GM21529 (cell line): ENCODE measurements around the gene CSDE1.
"Not testable (repeated sequence)": the region's sequence is repeated elsewhere in the genome, so short reads cannot be mapped to it uniquely, and the experiment has no call there.

Experiments
- ATAC-seq: cut with Tn5 transposase; IDR thresholded peaks from one replicate; pipeline ENCODE4 v1.9.1; 2021; ENCODE audit not compliant: unreplicated experiment

Gene CSDE1

DNA sequence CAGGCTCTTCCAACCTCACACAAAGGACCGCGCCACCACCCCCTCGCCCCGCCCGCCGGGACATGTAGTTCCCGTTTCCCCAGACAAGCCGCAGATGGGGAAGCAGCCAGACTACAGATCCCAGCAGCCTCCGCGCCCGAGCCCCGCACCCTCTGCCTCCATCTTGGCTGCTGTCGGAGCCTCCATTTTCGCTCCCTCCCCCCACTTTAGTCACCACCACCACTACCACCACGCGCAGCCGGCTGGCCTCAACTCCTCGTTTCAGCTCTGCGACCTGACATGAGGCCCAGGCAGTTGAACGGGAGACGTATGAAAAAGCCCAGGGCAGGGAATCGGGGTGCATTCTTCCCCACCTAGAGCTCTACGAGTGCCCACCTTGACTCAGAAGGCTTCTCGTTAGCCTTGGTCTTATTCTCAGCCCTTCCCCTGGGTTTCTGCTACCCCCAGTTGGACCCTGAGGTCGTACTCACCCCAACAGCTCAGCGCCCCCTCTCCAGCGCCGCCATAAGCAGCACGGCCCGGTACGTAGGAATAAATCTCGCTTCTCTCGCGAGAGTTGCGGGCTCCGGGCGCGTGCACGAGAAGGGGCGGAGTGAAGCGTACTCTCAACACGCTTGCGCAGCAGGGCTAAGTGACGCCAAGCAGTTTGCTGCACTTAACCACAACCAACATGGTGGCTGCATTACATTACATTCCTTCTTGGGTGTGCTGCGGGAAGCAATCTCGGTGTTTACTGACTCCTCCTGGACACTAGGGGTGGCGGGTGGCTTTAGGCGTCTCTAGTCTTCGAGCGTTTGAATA, at the start of gene CSDE1:
CSDE1 (minus strand) TSS at position 530 of the 801 bp plus-strand sequence. CDS start 18,094 bp downstream, outside the sequence.
- peak; percentile 80 for ATAC-seq

DNA sequence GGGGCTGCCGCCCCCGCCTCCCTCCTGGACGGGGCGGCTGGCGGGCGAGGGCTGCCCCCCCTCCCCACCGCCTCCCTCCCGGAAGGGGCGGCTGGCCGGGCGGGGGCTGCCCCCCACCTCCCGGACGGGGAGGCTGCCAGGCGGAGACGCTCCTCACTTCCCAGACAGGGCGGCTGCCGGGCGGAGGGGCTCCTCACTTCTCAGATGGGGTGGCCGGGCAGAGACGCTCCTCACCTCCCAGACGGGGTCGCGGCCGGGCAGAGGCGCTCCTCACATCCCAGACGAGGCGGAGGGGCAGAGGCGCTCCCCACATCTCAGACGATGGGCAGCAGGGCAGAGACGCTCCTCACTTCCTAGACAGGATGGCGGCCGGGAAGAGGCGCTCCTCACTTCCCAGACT, 46.7 kb upstream of the CSDE1 start:
- ATAC-seq: not testable (repeated sequence)

DNA sequence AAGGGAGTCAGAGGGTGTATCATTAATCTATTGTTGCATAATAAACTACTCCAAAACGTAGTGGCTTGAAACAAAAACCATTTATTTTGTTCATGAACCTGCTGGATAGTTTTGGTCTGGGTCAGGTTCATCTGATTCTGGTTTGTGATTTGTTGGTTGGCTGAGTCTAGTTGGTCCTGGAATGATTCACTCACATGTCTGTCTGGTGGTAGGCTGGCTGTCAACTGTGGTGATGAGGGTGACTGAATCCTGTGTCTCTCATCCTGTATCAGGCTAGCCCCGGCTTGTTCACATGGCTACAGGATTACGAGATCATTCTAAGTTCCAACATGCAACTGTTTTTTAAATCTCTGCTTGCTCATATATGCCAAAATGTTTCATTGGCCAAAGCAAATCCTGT, 45.2 kb upstream of the CSDE1 start:
- no peak for ATAC-seq

DNA sequence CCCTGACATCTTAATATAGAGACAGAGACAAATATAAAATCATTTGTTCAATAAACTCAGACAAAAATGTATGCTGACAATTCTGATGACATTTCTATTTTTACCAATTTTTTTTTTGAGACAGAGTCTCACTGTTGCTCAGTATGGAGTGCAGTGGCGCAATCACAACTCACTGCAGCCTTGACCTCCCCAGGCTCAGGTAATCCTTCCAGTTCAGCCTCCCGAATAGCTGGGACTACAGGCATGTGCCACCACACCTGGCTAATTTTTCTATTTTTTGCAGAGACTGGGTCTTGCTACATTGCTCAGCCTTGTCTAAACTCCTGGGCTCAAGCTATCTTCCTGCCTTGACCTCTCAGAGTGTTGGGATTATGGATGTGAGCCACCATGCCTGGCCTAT, 36.3 kb upstream of the CSDE1 start:
- no peak for ATAC-seq

DNA sequence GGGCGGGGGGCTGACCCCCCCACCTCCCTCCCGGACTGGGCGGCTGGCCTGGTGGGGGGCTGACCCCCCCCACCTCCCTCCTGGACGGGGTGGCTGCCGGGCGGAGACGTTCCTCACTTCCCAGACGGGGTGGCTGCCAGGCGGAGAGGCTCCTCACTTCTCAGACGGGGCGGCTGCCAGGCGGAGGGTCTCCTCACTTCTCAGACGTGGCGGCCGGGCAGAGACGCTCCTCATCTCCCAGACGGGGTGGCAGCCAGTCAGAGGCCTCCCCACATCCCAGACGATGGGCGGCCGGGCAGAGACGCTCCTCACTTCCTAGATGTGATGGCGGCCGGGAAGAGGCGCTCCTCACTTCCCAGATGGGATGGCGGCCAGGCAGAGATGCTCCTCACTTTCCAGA, 32.8 kb upstream of the CSDE1 start:
- ATAC-seq: not testable (repeated sequence)

DNA sequence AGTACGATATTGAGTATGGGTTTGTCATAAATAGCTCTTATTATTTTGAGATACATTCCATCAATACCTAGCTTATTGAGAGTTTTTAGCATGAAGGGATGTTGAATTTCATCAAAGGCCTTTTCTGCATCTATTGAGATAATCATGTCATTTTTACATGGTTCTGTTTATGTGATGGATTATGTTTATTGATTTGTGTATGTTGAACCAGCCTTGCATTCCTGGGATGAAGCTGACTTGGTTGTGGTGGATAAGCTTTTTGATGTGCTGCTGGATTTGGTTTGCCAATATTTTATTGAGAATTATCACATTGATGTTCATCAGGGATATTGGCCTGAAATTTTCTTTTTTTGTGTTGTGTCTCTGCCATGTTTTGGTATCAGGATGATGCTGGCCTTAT, 28.7 kb upstream of the CSDE1 start:
- not testable (repeated sequence) for ATAC-seq

DNA sequence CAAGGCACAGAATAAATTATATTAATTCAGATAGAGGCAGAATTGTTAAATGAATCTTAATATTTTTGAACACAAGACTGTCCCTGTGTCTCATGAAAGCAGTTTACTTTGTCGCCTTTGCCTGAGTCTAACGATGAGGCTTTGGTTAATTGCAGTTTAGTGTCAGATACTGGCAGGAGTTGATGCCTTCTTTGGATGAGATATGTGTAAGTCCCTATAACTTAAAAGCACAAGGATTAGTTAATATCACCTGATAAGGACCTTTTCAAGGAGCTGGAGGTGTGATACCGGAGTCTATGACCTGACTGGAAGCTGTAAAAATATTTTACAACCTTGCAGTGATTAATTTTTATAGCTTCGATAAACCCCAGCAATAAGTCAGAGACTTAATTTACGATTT, 24.7 kb upstream of the CSDE1 start:
- ATAC-seq: no peak

DNA sequence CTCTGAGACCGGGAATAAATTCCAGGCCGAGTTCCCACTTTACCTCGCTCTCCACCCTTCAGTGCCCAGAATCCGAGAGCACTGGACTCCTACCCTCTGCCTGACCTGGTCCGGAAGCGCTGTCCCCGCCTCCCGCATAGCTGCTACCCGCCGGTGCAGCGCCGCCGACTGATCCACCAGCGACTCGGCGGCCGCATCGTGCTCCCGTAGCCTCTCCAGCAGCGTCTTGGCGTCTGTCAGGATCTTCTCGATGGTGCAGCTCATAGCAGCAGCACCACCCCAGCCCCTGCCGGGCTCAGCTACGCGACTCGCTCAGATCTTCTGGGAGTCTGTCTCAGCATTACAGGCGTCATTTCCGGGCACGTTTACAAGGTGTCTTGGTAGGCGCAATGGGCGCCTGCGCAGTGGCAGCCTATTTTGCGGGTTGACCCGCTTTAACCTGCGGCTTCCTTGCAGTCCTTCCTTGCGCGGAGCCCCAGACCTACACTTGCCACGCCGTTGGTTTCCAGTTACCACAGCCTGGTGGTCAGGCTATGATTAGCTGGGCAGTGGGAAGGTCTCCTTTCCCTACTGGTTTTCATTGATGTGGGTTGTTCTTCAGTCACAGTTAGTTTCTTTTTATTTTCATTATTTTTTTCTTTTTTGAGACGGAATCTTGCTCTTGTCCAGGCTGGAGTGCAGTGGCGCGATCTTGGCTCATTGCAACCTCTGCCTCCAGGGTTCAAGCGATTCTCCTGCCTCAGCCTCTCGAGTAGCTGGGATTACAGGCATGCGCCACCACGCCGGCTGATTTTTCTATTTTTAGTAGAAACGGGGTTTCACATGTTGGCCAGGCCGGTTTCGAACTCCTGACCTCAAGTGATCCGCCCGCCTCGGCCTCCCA, 22.8 kb upstream of the CSDE1 start, which contains the start of gene SIKE1:
SIKE1 (minus strand) TSS at position 342 of the 883 bp plus-strand sequence; CDS start at position 264, 78 bp downstream.
- ATAC-seq: peak; percentile 100

DNA sequence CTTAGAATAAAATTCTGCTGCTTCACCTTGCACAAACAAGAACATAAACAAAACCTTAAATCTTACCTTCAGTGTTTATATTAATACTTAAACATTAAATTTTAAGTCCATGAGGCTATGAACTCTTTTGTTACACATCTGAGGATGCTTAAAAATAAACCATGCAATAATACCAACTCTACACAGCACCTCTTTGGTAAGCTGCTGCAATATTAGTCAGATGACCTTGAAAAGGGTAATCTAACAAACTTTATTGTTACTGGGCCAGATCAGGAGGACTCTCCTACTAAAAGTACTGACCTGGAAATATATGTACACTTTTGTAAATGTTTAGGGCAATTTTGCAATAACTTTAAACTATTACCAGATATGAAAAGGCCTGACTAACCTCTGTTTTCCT, 21.9 kb upstream of the CSDE1 start:
- no peak for ATAC-seq

DNA sequence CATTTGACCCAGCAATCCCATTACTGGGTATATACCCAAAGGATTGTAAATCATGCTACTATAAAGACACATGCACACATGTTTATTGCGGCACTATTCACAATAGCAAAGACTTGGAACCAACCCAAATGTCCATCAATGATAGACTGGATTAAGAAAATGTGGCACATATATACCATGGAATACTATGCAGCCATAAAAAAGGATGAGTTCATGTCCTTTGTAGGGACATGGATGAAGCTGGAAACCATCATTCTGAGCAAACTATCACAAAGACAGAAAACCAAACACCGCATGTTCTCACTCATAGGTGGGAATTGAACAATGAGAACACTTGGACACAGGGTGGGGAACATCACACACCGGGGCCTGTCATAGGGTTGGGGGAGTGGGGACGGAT, 18.9 kb upstream of the CSDE1 start:
- ATAC-seq: not testable (repeated sequence)

DNA sequence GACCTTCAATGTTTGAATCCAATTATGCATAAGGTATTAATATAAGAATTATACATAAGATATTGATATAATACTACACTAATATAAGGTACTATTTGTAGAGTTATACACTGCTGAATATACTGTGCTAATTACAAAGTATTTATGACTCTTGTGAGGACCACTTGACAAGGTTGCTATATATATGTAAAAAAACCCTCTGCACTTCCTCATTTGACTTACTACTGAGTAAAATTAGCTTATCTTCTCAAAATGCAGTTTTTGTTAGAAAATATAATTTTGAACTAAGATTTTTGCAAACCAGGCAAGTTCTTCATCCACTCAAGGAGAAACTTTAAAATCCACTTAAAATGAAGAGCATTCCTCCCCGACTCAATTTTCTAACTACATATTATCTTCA, 14.2 kb upstream of the CSDE1 start:
- no peak for ATAC-seq

DNA sequence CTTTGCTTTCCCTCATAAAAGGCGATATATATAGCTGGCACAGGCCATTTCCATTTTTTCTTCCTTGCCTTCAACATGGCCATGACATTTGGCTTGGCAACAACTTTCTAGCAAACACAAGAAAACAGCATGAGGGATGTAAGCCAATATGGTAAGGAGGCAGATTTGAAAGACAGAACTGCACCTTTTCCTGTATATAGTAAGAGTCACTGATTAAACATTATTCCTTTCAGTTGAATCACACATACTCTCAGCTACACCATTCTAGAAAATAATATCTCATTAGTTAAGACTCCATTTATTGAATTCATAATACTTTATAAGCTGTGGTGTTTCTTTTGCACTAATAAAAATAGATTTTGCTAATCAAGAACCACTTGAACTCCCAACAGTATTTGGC, 13.2 kb upstream of the CSDE1 start:
- ATAC-seq: no peak

DNA sequence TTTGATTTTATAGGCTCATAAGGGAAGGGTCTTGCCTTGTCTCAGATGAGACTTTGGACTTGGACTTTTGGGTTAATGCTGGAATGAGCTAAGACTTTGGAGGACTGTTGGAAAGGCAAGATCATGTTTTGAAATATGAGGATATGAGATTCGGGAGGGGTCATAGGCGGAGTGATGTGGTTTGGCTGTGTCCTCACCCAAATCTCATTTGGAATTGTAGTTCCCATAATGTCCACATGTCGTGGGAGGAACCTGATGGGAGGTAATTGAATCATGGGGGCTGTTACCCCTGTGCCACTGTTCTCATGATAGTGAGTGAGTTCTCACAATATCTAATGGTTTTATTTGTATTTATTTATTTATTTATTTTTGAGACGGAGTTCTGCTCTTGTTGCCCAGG, 6.9 kb upstream of the CSDE1 start:
- no peak for ATAC-seq

DNA sequence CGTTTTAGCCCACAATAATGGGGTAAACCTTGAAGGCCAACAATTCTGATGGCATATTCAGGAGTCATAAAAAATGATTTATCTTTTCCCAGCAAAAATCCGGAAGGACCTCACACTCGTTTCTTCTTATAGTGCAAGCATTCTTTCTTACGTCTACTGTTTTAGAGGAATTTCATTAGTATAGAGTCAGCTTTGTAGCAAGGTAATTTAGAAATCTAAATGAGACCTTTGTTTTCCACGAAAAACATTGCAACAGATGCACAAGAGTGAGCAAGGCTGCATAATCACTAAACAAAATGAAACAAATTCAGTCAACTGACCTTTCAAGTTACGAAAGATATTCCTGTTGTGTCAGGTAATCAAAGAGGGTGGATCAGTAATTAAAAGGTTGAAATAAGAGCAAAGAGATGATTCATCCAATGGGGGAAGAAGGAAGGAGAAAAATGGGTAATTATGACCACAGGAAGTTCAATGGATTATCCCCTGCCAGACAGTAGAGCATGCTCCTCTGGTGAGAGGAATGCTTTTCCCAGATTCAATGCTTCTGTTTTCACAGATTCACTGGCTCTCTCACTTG, 560 bp upstream of the CSDE1 start:
- ATAC-seq: no peak

DNA sequence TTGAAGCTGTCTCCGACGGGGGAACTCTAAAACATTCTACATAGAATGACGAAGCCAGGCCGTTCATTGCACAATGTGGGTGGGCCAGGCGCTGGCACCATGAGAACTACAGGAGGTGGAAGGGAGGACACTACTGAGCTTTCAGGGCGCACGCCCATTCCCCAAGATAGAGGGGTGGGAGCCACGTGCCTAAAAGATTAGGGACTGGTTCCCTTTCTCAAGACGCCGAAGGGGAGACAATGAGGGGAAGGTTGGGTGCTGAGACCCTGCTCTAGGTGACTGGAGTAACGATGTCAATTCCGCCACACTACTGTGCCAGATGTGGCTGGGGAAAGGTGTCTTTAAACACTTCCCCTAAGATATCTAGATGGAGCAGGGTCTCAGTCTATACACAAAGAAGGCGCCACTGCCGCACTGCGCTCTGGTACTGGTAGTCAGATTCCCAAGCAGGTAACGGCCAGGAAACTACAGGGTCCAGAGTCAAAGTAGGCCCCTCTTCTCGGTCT, 782 bp downstream of the CSDE1 start:
- no peak for ATAC-seq

DNA sequence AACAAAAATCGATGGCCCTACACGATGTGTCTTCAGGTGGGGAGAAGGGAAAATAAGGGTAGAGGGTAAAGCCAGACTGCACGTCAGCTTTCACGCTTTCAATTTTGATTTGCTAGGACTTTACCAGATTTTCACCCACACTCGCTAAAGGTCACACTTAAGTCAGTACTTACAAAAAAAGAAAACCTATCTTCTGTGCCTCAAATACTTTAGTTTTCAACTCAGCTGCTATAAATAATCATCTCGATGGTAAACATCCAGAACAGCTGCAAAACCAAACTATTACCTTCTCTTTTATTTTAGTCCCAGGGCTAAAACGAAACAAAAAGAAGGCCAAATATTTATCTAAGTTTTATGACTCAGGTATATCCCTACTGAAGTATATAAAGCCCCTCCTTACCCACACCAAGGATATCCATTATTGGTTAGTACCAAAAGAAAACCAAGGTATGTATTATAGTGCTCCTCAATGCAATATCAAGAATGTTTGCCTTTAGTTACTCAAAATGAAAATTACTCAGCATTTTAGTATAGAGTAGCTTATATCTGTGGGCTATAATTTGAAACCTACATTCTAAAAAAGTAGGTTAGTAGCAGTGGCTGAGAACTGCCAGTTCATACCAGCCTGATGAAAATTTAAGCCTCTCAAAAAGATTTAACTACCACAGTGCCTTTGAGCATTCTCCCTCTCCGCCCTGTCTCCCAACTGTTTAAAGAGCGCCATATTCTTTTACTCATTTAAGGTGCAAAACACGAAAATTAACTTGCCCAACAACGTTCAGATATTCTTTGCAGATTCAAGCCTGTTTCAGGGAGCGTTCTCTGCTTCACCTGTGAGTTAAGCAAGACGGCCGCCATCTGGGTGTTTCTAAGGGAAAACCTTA, 1.5 kb downstream of the CSDE1 start:
- ATAC-seq: peak; percentile 45

DNA sequence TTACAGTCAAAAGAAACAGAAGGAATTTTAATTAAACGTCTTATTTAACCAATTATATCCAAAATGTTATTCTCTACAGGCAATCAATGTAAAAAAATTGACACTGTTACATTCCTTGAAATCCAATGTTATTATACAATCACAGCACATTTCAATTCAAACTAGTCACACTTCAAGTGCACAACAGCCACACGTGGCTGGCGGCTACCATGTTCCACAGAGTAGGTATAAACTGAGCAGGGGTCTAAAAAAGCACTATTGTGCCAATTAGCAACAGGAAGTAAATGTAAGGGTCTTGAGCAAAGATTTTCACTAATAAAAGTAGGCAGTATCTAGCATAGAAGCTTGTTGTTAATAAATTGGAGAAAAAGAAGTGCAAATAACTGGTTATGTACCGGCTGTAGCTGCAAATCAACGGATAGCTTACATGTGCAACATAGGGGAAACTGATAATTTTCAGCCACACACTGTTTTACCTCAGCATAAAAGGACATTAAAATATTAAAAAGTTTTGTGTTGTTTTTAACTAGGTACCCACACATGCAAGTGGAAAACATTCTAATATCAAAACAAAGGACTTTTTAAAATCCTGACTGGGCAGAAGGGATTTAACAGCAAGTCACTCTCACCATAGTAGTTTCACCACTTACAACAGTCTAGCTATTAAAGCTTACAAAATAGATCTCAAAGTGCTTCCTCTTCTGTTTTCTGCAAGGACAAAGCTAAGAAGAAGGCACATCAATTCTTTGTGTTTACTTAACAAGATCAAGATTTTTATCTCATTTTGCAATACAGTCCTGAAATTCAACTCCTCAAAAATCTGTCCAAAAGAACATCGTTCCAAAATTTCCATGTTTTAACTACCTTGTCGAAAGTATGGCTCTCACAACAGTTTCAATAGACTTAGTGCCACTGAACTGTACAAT, 2.5 kb downstream of the CSDE1 start:
- ATAC-seq: no peak

DNA sequence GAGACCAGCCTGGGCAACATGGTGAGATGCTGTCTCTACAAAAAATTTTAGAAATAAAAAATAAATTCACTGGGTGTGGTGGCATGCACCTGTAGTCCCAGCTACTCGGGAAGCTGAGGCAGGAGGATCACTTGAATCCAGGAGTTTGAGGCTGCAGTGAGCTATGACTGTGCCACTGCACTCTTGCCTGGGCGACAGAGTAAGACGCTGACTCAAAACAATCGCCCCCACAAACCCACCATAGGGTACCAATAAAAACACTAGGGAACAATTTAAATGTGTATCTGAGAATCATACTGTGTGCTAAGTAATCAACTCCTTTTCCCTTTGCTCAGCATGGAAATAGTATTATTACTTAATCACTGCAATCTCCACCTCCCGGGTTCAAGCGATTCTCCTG, 4.1 kb downstream of the CSDE1 start:
- not testable (repeated sequence) for ATAC-seq

DNA sequence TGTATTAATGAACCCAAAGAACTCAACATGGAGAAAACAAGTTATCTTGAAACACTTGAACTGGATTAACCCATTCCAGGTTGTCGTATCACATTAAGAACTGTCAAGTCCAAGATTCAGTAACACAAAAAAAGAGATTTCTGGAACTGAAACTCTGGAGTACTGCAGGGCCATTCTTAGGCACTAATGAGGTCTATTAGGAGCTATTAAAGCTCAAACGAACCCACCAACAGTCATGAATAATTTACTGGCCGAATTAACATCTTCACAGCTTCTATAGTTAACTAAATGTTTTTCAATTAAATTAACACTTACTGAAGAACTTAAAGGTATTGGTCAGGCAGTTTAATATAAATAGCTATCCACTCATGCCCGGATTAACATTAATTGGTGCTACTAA, 4.6 kb downstream of the CSDE1 start:
- no peak for ATAC-seq
